RPMI7951 (cell line): ENCODE data around the gene PDGFB. TPM values are rescaled to one million over a fixed set of nuclear protein-coding genes. Genes with fewer than 3 reads are reported as not detected.

Experiments
- DNase-seq: peaks from one replicate; pipeline ENCODE4 v3.0.0-alpha.2; 2012; ENCODE audit warnings: low read depth
- total RNA-seq: library from RNA; depleted of rRNA; stranded (reverse); fragments of >200 nt; shearing (Covaris generic); gene quantifications from 2 replicates; pipeline ENCODE4 v1.2.3, GENCODE V29; 2014

Gene PDGFB
- total RNA-seq, 1 experiment from 2014 or later: 1.7 TPM

DNA sequence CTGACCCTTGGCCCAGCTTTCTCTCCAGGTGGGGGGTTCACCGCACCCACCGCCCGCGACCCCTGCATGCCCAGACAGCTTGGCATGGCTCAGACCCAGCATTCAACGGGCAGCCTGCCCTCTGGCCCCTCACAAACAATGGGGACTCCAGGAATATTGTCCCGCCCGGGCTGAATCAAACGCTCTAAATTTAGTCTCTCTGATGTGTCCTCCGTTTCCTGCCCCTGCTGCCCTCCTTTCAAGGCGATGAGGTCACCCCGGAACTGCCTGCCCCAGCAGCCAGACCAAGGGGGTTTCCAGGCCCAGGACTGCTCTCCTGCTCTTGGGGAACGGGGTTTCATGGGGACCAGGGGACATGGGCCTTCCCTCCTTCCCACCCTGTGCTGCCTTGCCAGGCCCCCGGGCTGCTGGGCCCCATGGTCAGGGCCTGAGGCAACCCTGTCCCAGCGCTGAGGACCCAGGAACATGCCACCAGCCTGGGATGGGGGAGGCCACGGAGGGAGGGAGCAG is 10.1 kb upstream of the PDGFB start:
- peak; percentile 78 for DNase-seq

DNA sequence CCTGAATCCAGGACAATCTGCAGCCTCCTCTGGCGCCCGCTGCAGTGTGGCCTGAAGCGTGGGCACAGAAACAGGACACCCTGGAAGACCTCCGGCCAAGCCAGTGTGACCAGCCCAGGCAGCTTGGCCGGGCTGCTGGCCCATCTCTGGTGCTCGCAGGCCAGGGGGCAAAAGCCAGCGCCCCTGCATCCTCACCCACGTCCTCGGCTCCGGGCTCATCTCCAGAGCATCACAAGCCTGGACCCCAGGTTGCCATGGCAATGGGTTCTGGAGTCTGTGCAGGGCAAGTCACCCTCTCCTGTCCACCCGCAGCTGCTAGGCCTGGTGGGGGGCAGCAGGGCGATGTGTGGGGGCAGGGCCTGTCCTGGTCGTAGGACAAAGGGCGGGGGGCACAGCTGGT is 9.3 kb upstream of the PDGFB start:
- no peak for DNase-seq

DNA sequence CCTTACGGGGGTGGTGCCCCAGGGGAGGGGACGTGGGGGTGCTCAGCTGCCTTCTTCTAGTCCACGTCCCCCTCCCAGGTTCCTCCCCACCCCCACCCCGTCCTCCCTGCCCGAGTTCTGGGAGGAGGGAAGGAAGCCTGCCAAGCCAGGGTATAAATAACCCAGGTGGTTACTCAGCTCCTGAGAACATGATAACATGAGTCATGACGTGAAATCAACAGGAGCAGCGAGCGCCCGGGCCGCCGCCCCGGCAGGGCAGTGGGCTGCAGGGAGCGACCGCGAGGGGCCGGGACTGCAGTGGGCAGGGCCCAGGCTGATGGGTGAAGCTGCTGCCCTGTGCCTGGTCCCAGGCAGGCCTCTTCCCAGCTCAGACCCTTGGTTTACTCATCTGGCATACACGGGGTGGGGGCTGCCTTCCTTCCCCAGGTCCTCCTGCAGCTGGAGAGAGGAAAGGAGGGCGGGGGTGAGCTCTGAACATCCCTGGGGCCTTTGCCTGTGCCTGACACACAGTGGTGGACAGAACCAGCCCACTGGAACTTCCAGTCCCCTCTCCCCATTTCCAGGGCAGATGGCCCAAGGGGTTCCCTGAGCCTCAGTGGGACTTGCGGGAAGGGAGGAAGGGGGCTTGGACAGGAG is 8.8 kb upstream of the PDGFB start:
- DNase-seq: peak; percentile 86

DNA sequence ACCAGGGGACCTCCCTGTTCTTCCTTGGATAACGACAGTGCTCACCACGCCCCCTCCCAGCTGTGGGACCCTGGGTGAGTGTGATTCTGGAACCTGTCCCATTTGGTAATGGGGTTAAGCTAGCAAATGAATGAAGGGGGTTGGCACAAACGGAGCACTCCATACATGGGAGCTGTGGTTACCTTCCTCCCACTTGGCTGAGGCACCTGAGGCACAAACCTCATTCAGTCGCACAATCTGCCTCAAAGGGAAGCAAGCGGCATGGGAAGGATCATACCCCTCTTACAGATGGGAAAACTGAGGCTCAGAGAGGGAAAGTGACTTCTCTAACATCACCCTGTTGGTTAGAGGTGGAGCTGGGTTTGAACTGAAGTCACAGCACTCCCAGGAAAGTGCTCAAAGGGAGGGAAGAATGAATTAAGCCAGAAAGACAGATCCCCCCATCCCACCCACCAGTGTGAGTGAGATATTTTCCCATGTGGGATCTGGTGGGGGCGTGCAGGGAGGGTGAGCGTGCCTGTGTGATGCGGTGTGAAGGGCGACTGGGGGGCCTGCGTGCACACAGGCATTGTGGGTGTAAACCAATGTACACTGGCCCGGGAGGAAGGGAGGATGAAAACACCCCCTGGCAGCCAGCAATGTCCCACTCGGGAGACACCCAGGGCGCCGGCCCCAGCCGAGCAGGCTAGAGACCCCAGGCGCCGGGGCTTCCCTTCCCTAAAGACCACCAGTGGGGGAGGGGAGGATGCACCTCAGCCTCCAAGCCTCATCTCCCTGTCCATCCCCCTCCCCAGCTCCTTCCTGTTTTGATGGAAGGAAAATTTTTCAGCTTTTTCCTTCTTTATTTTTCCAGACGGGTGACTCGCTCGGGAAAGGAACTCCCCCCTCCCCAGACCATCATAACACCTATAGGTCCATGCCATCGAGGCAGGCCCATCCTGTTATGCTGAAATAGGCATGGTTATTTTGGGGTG is 8.0 kb upstream of the PDGFB start:
- DNase-seq: peak; percentile 33

DNA sequence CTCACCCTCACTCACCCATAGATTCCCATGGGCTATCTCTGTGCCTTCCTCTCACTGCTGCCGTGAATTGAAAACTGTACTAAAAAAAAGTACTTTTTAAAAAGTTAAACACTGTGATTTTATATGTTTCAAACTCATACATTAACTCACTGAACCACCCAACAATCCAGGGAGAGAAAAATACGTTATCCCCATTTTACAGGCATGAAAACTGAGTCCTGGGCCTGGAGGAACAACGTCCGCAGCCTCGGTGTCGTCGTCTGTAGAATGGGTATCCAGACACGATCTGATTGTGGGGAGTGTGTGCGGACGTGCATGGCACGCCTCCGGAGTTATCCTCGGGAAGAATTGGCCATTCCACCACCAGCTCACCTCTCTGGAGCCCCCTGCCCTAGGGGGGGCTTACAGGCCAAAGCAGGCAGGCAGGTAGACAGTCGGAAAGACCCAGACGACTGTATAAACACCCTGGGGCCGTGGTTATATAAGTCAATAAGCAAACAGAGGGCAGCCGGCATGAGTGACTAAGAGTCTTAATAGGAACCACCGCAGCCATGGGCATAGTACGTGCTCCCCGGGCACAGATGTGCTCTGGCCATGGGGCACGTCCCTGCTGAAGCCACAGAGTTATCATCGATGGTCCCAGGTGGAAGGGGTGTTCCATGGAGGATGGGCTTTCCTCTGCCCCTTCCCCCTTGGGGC is 7.1 kb upstream of the PDGFB start:
- DNase-seq: peak; percentile 78

DNA sequence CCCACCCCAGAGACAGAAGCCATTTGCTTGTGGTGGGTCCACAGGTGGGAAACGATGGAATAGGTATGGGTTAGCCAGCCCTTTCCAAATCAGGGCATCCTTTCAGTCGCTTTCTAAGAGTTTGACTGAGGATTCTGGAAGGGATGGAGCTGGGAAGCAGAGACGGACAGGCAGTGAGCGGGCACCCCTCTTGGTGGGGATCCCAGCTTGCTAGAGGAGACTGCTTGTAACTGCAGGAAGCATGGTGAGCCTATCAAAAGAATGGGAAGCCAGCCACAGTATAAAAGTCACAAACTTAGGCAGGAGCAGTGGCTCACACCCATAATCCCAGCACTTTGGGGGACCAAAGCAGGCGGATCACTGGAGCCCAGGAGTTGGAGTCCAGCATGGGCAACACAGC is 6.1 kb upstream of the PDGFB start:
- DNase-seq: no peak

DNA sequence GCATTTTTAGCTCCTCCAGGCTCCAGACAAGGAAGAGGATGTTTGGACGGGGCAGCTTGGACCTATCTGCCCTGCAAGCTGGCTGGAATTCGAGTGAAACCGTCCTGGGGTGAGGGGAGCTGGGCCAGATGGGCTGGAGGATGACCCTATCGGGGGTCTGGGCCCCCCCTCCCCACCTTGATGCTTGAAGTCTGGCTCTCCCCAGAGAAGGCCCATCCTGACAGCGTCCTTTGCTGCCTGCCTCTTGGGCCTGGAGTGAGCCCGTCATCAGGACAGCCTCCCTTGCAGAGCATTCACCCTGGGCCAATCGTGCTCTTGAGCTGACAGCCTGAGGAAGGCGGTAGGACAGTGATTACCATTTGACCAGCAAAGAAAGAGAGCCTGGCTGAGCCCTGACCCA is 5.3 kb upstream of the PDGFB start:
- DNase-seq: no peak

DNA sequence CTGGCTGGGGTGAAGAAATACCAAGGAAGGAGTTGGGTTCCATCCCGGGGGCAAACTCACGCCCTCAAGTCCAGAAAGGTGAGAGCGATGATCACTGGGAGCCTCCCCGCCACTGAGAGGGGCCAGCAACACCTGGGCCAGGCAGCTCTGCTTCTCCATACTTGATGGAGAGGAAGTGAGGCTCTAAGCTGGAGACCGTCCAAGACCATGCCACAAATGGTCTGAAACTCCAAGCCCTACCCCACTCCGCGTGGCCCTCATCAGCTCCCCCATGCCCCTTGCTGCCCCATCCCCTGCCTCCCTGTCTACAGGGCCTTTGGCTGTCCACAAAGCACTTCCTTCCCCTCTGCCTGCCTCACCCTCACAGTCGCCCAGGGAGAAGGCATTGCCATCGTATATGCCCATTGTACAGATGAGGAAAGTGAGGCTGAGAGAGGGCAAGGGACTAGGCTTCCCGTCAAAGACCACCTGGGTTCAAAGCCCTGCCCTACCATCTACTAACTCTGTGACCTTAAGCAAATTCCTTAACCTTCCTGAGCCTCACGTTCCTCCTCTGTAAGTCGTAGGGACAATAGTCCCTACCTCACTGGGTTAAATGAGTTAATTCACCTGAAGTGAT is 4.4 kb upstream of the PDGFB start:
- no peak for DNase-seq

DNA sequence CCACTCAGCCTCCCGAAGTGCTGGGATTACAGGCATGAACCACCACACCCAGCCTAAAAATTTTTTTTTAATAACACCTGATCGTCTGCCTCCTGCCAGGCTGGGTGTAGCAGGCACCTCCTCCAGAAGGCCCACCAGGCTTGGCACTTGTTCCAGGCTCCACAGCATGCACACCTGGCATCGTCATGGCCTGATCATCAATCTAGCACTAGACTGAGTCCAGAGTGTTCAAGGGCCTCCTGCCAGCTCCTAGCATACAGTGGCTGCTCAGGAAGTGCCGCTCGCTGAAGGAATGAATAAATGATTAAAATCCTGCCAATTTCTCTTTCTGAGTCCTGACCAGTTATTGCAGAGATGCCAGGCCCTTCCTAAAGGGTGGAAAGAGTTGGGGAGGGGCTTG is 3.5 kb upstream of the PDGFB start:
- no peak for DNase-seq

DNA sequence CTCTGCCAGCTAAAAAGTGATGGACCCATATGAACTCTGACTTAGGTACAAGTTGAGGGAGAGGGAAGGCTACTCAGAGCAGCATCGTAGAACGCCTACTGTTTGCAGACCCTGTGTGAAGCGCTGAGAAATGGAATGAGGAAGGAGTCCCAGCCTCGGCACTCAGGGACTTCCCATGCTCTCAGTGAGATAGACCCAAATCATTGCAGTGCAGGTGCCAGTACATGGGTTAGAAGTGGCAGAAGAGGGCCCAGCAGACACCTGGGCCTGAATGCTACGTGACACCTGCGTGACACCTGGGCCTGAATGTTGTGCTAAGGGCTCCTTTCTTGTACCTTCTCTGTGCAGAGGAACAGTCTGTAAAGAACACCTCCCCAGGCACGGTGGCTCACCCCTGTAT is 2.6 kb upstream of the PDGFB start:
- DNase-seq: no peak

DNA sequence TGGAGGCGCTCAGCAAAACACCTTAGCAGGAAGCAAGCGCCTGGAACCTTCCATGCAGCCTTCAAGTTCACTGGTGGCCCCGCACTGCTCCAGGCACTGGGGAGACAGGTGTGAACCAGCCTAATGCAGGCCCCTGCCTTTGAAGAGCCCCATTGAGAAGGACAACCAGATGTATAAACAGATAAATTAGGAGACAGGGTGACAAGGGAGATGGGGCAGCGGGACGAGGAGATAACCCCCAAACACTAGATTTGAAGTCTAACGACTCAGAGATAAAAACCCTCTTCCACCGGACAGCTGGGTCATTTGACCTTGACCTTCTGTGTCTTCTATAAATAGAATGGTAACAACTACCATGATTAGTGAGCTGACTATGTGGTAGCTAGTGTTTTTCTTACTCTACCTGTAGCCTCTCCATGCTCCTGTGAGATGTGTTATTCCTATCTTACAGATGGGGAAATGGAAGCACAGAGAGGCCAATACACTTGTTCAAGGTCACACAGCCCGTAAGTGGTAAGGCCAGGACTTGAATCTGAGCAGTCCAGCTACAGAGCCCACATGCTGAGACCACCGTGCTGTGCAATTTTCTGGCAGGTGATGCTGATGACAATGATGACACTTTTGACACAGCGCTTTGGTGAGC is 2.0 kb upstream of the PDGFB start:
- no peak for DNase-seq

DNA sequence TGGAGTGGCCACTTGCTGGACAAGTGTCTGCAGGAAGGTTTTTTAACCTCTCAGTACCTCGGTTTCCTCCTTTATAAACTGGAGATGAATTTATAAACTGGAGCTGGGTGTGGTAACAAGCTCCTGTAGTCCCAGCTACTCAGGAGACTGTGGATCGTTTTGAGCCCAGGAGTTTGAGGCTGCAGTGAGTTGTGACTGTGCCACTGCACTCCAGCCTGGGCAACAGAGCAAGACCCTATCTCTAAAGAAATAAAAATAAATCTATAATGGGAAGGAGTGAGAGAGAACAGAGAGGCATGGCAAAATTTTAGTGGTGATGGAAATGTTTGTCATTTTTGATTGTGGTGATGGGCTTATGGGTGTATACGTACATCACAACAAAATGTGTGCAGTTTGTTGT is 1.4 kb upstream of the PDGFB start:
- no peak for DNase-seq

DNA sequence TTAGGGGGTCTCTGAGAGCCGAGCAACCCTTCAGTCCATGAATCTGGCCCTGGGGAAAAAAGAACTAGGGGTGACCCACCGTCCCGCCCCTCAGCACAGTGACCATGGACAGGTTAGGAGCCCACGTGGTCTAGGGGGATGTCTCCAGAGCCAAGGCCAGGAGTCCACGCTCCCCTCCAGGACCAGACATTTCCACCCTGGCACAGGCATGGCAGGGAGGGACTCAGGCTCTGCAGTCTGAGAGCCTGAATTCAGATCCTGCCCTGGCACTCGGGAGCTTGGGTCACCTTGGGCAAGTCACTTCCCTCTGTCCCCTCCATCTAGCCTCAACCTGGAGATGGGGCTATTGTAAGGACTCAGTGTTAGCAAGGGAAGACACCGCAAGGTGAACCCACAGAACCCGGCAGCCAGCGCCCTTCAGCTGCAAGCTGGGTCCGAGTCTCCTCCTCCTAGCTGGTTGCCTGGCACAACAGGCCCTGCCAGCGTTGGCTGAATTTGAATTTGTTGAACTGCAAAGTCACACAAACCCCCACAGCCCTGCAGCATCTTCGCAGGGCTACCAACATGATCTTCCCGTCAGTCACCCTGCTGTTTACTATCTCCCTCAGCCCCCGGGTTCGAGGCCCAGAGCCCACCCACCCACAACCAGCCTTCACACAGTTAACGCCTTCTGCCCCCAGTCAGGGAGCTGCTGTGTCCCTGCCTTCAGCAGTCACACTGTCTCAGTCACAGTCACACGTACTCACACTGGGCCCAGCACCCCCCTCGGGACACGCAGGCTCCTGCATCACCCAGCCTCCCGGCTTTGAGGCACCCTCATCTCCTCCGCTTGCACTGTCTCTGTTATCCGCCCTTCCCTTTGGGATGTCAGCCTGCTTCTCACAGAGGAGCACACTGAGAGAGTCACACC is 603 bp upstream of the PDGFB start:
- no peak for DNase-seq

DNA sequence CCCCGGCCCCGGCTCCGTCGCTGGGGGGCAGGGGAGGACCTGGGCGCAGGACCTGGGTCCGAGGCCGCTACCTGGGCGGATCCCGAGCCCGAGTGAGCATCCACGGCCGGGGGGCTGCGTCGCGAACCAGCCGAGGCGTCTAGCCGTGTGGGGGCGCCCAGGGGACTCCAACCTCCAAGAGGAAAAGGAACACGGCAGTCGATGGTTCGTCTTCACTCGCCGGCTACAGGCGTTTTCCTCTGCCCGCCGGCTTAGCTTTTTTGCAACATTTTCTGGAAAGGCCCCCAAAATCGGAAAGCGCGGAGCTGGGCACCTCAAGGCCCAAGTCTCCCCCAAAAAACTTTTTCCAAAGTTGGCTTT is 666 bp downstream of the PDGFB start:
- DNase-seq: no peak

DNA sequence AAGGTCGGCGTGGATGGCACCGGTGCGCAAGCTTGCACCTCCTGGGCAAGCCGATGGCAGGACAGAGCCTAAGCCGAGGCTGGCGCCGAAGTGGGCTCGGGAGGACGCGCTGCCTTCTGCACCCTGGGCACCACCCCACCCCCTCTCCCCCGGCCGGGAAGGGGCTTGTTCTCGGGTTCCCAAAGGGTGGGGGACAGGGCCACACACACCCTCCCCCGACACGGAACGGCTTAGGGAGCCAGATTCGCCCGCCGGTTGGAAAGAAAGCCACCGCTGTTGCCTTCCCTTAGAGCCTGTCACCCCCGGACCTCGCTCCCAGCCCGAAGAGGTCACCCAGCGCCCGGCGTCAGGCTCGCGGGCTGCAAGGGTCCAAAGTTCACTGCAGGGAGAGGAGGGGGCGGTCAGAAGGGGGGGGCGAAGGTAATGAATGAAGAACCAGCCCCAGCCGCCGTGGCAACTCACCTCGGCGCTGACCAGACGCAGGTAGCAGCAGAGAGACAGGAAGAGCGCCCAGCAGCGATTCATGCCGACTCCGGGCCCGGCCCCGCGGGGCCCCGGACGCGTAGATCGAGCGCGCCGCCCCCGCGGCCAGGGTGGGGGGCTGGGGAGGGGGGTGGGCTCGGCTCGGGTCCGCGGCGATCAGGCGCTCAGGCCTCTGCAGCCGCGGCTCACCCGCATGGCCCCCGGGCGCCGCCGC is 1.2 kb downstream of the PDGFB start:
- no peak for DNase-seq

DNA sequence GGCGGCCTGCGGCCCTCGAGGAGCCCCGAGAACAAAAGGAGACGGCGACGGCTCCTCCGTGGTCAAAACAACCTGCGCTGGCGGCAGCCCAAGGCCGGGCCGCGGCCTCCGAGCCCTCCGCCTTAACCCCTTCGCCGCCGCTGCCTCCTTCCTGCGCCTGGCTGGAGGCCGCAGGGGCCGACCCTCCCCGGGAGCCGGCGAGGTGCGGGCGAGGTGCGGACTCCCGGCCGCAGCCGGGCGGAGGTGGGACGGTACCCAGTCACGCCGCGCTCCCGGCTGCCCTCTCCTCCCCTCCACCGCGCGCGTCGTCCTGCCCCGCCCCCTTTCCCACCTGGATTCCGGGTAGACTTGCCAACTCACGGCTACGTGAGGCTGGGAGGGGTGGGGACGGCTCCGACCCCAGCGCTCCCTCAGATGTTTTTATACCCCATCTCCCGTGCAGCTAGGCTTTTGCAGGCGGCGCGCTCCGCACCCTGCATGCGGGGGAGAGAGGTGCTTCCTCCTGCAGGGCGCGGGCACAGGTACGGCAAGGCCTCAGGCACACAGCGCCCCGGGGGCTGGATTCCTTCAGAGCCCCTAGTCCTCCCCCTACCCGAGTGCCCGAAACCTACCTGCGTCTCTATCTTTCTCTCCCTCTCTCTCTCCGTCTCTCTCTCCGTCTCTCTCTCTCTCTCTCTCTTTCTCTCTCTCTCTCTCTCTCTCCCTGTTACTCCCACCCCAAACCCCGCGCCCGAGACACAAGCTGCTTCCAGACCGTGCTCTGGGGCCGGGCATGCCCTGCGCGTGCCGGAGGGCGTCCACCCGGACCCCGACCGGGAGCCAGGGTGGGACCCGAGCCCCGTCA is 2.0 kb downstream of the PDGFB start:
- no peak for DNase-seq

DNA sequence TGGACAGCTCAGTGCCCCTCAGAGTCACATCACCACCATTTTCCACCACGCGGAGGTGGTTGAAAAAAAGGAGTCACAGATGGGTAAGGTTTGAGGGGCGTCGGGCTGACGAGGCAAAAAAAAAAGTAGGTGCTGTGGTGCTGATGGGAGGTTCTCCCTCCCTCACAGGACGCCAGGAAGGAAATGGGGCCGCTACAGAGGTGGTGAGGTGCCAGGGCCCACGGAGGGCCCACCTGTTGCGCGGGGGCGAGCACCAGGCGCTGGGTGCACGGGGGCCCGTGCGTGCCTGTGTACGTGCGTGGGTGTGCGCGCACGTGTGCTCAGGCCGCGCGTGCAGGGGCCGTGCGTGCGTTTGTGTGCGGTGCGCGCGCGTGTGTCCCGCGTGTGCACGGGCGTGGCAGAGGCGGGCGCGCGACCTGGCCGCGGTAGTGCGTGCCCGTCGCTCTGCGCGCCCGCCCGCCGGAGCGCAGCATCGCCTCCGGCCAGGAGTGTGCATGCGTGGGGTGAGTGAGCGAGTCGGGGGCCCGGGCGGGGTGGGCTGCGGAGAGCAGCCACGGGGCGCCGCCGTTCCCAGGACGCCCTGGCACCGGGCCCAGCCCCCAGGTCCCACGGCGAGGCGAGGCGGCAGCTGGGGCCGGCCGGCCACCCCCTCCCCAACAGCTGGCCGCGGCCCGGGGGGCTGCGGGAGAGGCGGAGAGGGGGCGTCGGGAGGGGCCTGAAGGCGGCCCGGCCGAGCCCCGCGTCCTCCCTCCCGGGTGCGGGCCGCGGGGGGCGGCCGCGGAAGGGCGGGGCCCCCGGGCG is 2.8 kb downstream of the PDGFB start:
- DNase-seq: no peak
